Transverse colon (tissue), 3 donors: Measurements from ENCODE around the gene RALGAPA2.

ENCODE experiments used
- POLR2A ChIP-seq: fragments of 450-650 bp; IDR thresholded peaks from one replicate; pipeline ENCODE4 v1.6.1; 2016; ENCODE audit warnings: antibody characterized with exemption, mild to moderate bottlenecking, moderate library complexity
- TF ChIP-seq, protein P1 (sequence below), 5 experiments: fragments of 200-600 bp in 3 of 5; fragments of 450-650 bp in 2 of 5; sonication (generic) in 3 of 5; IDR thresholded peaks; 1 replicate in 2 of 5; 2 replicates in 3 of 5; pipeline ENCODE4 v1.5.1; 2016 to 2017; ENCODE audit warnings: antibody characterized with exemption in 5 of 5, inconsistent platforms in 3 of 5, mild to moderate bottlenecking in 2 of 5, moderate library complexity in 1 of 5

DNA sequence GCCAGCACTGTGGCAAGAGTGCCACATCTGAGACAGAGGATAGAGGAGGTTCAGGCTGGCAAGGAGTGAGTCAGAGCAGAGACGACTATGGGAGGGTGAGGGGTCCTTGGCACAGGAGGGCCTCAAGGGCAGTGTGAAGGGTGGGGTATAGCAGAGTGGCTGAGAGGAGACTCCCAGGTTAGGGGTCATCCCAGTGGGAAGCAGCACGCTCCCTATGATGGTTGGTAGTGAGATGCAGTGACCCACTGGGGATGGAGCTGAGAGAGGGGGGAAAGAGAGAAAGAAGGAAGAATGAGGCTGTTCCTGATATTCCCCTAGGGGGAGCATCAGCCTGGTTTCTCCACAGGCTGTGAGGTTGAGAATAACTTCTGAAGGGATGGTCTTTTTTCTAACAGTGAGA, 247.2 kb downstream of the RALGAPA2 start:
- TF ChIP-seq POLR2A: no peak
- TF ChIP-seq, protein P1, sequence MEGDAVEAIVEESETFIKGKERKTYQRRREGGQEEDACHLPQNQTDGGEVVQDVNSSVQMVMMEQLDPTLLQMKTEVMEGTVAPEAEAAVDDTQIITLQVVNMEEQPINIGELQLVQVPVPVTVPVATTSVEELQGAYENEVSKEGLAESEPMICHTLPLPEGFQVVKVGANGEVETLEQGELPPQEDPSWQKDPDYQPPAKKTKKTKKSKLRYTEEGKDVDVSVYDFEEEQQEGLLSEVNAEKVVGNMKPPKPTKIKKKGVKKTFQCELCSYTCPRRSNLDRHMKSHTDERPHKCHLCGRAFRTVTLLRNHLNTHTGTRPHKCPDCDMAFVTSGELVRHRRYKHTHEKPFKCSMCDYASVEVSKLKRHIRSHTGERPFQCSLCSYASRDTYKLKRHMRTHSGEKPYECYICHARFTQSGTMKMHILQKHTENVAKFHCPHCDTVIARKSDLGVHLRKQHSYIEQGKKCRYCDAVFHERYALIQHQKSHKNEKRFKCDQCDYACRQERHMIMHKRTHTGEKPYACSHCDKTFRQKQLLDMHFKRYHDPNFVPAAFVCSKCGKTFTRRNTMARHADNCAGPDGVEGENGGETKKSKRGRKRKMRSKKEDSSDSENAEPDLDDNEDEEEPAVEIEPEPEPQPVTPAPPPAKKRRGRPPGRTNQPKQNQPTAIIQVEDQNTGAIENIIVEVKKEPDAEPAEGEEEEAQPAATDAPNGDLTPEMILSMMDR (IDR thresholded peaks at IDR 0.05): no peak
